ENCODE measurements around the gene BLTP1.

BLTP1 gene

GRCh38 chr4:122170775-122171174, 18.6 kb downstream of the BLTP1 start:
- no peak for DNase-seq

GRCh38 chr4:122171323-122171722, 19.2 kb downstream of the BLTP1 start:
- no peak for DNase-seq

GRCh38 chr4:122172266-122172665, 20.1 kb downstream of the BLTP1 start:
- DNase-seq: no peak

DNA sequence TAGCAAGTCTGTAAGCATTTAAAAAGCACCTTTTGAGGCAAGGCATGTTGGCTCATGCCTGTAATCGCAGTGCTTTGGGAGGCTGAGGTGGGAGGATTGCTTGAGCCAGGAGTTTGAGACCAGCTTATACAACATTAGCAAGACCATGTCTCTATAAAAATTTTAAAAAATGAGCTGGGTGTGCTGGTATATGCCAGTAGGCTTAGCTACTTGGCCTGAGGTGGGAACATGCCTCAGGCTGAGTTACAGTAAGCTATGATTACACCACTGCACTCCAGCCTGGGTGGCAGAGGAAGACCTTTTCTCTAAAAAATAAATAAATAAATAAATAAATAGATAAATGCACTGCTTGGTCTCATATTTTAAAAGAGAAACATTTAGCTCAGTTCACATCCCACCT, 26.8 kb downstream of the BLTP1 start:
- no peak for DNase-seq

DNA sequence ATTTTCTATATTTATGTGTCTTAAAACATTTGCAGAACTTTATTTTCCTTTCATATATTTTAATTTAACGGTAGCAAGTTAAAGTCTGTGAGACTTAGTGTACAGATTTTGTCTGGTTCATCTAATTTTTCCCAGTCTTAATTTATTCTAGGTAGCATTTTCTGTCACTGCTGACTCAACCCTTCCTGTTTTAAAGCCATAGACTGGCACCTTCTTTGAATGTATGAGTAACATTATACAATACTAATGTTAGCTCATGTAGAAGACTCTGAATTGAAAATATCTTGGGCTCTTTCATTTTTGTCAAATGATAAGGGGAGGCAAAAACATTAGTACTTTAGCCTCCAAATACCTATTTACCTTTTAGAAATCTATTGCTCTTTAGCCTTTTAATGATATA, 43.6 kb downstream of the BLTP1 start:
- no peak for DNase-seq

Measured in NCI-H446 treated with DMSO at 0.1 percent for 48 hours (cell line).